ENCODE measurements around the gene NSG2.

NSG2 gene

GRCh38 chr5:174149426-174149825 is 103.9 kb downstream of the NSG2 start:
- Histone ChIP-seq H3K4me3 (replicated peaks; ENCODE audit: insufficient read depth, low read length) (no peak overlapping the region), H3K27ac (replicated peaks) (no peak overlapping the region), H3K27me3 (ENCODE audit: insufficient read depth, poor library complexity, severe bottlenecking) (no peaks in the 10 kb centered on the region)
- DNase-seq (ENCODE audit: low read depth in 1 of 2, low spot score in 1 of 2): no peak
- TF ChIP-seq GABPA (IDR thresholded peaks at IDR 0.05; ENCODE audit: low read depth): no peak
- TF ChIP-seq CTCF (IDR thresholded peaks at IDR 0.05; ENCODE audit: insufficient read depth, low read length): no peak
- TF ChIP-seq REST (IDR thresholded peaks at IDR 0.05; ENCODE audit: insufficient replicate concordance, low read depth): no peak
- TF ChIP-seq POLR2AphosphoS5 (IDR thresholded peaks at IDR 0.05; ENCODE audit: low read depth): no peak

GRCh38 chr5:174149989-174150388 is 104.5 kb downstream of the NSG2 start:
- no peak for DNase-seq (ENCODE audit: low read depth in 1 of 2, low spot score in 1 of 2)
- H3K27me3 ChIP-seq (ENCODE audit: insufficient read depth, poor library complexity, severe bottlenecking): no peaks in the 10 kb centered on the region
- TF ChIP-seq REST (IDR thresholded peaks at IDR 0.05; ENCODE audit: insufficient replicate concordance, low read depth) (no peak), CTCF (IDR thresholded peaks at IDR 0.05; ENCODE audit: insufficient read depth, low read length) (no peak), SPI1 (IDR thresholded peaks at IDR 0.05; ENCODE audit: borderline replicate concordance, low read depth) (no peak), GABPA (IDR thresholded peaks at IDR 0.05; ENCODE audit: low read depth) (no peak), POLR2AphosphoS5 (IDR thresholded peaks at IDR 0.05; ENCODE audit: low read depth) (no peak)

GRCh38 chr5:174151599-174152181 is 106.2 kb downstream of the NSG2 start:
- TF ChIP-seq CTCF (IDR thresholded peaks at IDR 0.05; ENCODE audit: insufficient read depth, low read length) (no peak), GABPA (IDR thresholded peaks at IDR 0.05; ENCODE audit: low read depth) (no peak), REST (IDR thresholded peaks at IDR 0.05; ENCODE audit: insufficient replicate concordance, low read depth) (no peak), SPI1 (IDR thresholded peaks at IDR 0.05; ENCODE audit: borderline replicate concordance, low read depth) (no peak), POLR2AphosphoS5 (IDR thresholded peaks at IDR 0.05; ENCODE audit: low read depth) (no peak)
- Histone ChIP-seq H3K27me3 (ENCODE audit: insufficient read depth, poor library complexity, severe bottlenecking) (no peaks in the 10 kb centered on the region), H3K27ac (replicated peaks) (no peak overlapping the region), H3K4me3 (replicated peaks; ENCODE audit: insufficient read depth, low read length) (no peak overlapping the region)
- no peak for DNase-seq (ENCODE audit: low read depth in 1 of 2, low spot score in 1 of 2)

More at GRCh38 chr5:174149989-174150388, 104.5 kb downstream of the NSG2 start:
- Histone ChIP-seq H3K4me3 (replicated peaks; ENCODE audit: insufficient read depth, low read length) (no peak overlapping the region), H3K27ac (replicated peaks) (no peak overlapping the region)

Measured in HL-60 (cell line).